Mesenchymal stem cell (in vitro differentiated cells and primary cell): ENCODE results near the gene MTRFR.
A peak's percentile ranks its signal among the peaks of the same experiment; 100 is the strongest.

ENCODE experiments used
- DNase-seq: peaks from one replicate; pipeline ENCODE4 v3.0.0-alpha.2; 2013
- H2AFZ ChIP-seq: one replicate; pipeline ENCODE4 v1.6.1; 2013; ENCODE audit warnings: low read depth, mild to moderate bottlenecking, control low read depth, inconsistent platforms, low read length, moderate library complexity
- H2AK5ac ChIP-seq: 2 replicates; pipeline ENCODE4 v1.6.1; 2013; ENCODE audit warnings: low read length, moderate library complexity, mild to moderate bottlenecking, inconsistent platforms; ENCODE audit not compliant: severe bottlenecking
- H2BK120ac ChIP-seq: one replicate; pipeline ENCODE4 v1.6.1; 2013; ENCODE audit warnings: low read depth, mild to moderate bottlenecking, inconsistent platforms, low read length, moderate library complexity
- H2BK12ac ChIP-seq, 2 experiments: one replicate each; pipeline ENCODE4 v1.6.1; 2013; ENCODE audit warnings: inconsistent platforms in 2 of 2, low read length in 2 of 2, mild to moderate bottlenecking in 2 of 2, moderate library complexity in 2 of 2, control low read depth in 1 of 2
- H2BK15ac ChIP-seq: one replicate; pipeline ENCODE4 v1.6.1; 2013; ENCODE audit warnings: mild to moderate bottlenecking, low read depth, inconsistent platforms; ENCODE audit not compliant: poor library complexity, severe bottlenecking
- H2BK5ac ChIP-seq: 2 replicates; pipeline ENCODE4 v1.6.1; 2013; ENCODE audit warnings: low read depth, mild to moderate bottlenecking, low read length, control low read depth, inconsistent platforms; ENCODE audit not compliant: poor library complexity, severe bottlenecking
- H3K14ac ChIP-seq, 2 experiments: one replicate each; pipeline ENCODE4 v1.6.1; 2013; ENCODE audit warnings: inconsistent platforms in 2 of 2, low read length in 2 of 2, control low read depth in 1 of 2, mild to moderate bottlenecking in 1 of 2, moderate library complexity in 1 of 2
- H3K18ac ChIP-seq, 2 experiments: one replicate each; pipeline ENCODE4 v1.6.1; 2013; ENCODE audit warnings: inconsistent platforms in 2 of 2, low read length in 2 of 2, control low read depth in 1 of 2, low read depth in 1 of 2, mild to moderate bottlenecking in 1 of 2
- H3K23ac ChIP-seq, 2 experiments: one replicate each; pipeline ENCODE4 v1.6.1; 2013; ENCODE audit warnings: inconsistent platforms in 2 of 2, low read length in 2 of 2, mild to moderate bottlenecking in 2 of 2, moderate library complexity in 2 of 2, control low read depth in 1 of 2
- H3K27ac ChIP-seq: 2 replicates; pipeline ENCODE4 v1.5.1; 2013; ENCODE audit warnings: mild to moderate bottlenecking, moderate library complexity, low read length, control low read depth, inconsistent platforms; ENCODE audit not compliant: poor library complexity, severe bottlenecking
- H3K27me3 ChIP-seq, 2 experiments: 2 replicates each; pipeline versions ENCODE4 v1.6.1 to v1.7.0; 2013; ENCODE audit warnings: low read length in 2 of 2, mild to moderate bottlenecking in 2 of 2, moderate library complexity in 2 of 2, control low read depth in 1 of 2, inconsistent platforms in 1 of 2; ENCODE audit not compliant: control insufficient read depth in 1 of 2, insufficient read depth in 1 of 2
- H3K36me3 ChIP-seq, 2 experiments: 2 replicates each; pipeline versions ENCODE4 v1.6.1 to v1.7.0; 2013; ENCODE audit warnings: low read length in 2 of 2, control low read depth in 1 of 2, inconsistent platforms in 1 of 2, low read depth in 1 of 2, mild to moderate bottlenecking in 1 of 2; ENCODE audit not compliant: insufficient read depth in 2 of 2, control insufficient read depth in 1 of 2
- H3K4ac ChIP-seq, 2 experiments: one replicate each; pipeline ENCODE4 v1.6.1; 2013; ENCODE audit warnings: inconsistent platforms in 2 of 2, low read length in 2 of 2, mild to moderate bottlenecking in 2 of 2, moderate library complexity in 2 of 2, control low read depth in 1 of 2, low read depth in 1 of 2
- H3K4me1 ChIP-seq: 2 replicates; pipeline ENCODE4 v1.6.1; 2013; ENCODE audit warnings: low read depth, low read length, control low read depth; ENCODE audit not compliant: control insufficient read depth, insufficient read depth
- H3K4me2 ChIP-seq: 2 replicates; pipeline ENCODE4 v1.6.1; 2013; ENCODE audit warnings: low read length, mild to moderate bottlenecking, inconsistent platforms; ENCODE audit not compliant: poor library complexity, severe bottlenecking
- H3K4me3 ChIP-seq, 2 experiments: 2 replicates each; pipeline versions ENCODE4 v1.5.1 to v1.7.0; 2013; ENCODE audit warnings: low read length in 2 of 2, mild to moderate bottlenecking in 2 of 2, control low read depth in 1 of 2, low read depth in 1 of 2; ENCODE audit not compliant: insufficient read depth in 1 of 2
- H3K79me1 ChIP-seq: replicated peaks from 2 replicates; pipeline ENCODE4 v1.6.1; 2013; ENCODE audit warnings: mild to moderate bottlenecking, control low read depth, low read length, inconsistent platforms; ENCODE audit not compliant: poor library complexity, severe bottlenecking
- H3K9ac ChIP-seq: 2 replicates; pipeline ENCODE4 v1.7.0; 2013; ENCODE audit warnings: mild to moderate bottlenecking, low read length, moderate library complexity
- H3K9me3 ChIP-seq: 2 replicates; pipeline ENCODE4 v1.7.0; 2013; ENCODE audit warnings: mild to moderate bottlenecking, low read length; ENCODE audit not compliant: control insufficient read depth
- H4K8ac ChIP-seq: one replicate; pipeline ENCODE4 v1.6.1; 2013; ENCODE audit warnings: inconsistent platforms, mild to moderate bottlenecking, low read length, moderate library complexity
- H4K91ac ChIP-seq: one replicate; pipeline ENCODE4 v1.6.1; 2013; ENCODE audit warnings: mild to moderate bottlenecking, low read length, inconsistent platforms
- WGBS: methylation state at CpG from one replicate; pipeline ENCODE4 v1.1.7; 2013; ENCODE audit warnings: mixed read lengths; 5-methylcytosine and 5-hydroxymethylcytosine counted together

The MTRFR gene

GRCh38 chr12:123261196-123261595, 28.0 kb downstream of the MTRFR start:
- Histone ChIP-seq H2BK15ac (no peak overlapping the region), H2AFZ (no peak overlapping the region), H3K27me3 (no peaks in the 10 kb centered on the region), H3K36me3 (peaks cover 68 to 85% of the 10 kb centered on the region in 2 experiments), H2BK5ac (no peak overlapping the region), H2AK5ac (no peak overlapping the region), H3K4me1 (peaks cover 7% of the 10 kb centered on the region), H4K91ac (no peak overlapping the region), H3K18ac (no peak overlapping the region), H3K9ac (no peak overlapping the region), H3K4me2 (no peak overlapping the region), H3K9me3 (no peaks in the 10 kb centered on the region), H3K23ac (no peak overlapping the region), H3K4ac (no peak overlapping the region), H3K4me3 (no peak overlapping the region), H2BK120ac (no peak overlapping the region), H3K14ac (no peak overlapping the region), H3K27ac (no peak overlapping the region), H2BK12ac (no peak overlapping the region), H4K8ac (no peak overlapping the region), H3K79me1 (peaks cover 17% of the 10 kb centered on the region)
- 100% methylated on average over 2 of the region's 4 CpGs for WGBS
- no peak for DNase-seq

- Histone ChIP-seq H3K27ac (no peak overlapping the region), H2BK120ac (no peak overlapping the region), H3K79me1 (peaks cover 15% of the 10 kb centered on the region), H4K91ac (no peak overlapping the region), H2BK5ac (no peak overlapping the region), H3K14ac (no peak overlapping the region), H3K9me3 (no peaks in the 10 kb centered on the region), H2AFZ (no peak overlapping the region), H2BK12ac (no peak overlapping the region), H3K18ac (no peak overlapping the region), H3K4ac (no peak overlapping the region), H4K8ac (no peak overlapping the region), H3K23ac (no peak overlapping the region), H2AK5ac (no peak overlapping the region), H3K9ac (no peak overlapping the region), H2BK15ac (no peak overlapping the region), H3K4me2 (no peak overlapping the region), H3K36me3 (peaks cover 75 to 82% of the 10 kb centered on the region in 2 experiments), H3K27me3 (no peaks in the 10 kb centered on the region), H3K4me1 (peaks cover 18% of the 10 kb centered on the region), H3K4me3 (no peak overlapping the region)
- 96% methylated on average over 7 of the region's 8 CpGs for WGBS
- no peak for DNase-seq
Measured at GRCh38 chr12:123263196-123263817, 30.1 kb downstream of the MTRFR start.

DNA sequence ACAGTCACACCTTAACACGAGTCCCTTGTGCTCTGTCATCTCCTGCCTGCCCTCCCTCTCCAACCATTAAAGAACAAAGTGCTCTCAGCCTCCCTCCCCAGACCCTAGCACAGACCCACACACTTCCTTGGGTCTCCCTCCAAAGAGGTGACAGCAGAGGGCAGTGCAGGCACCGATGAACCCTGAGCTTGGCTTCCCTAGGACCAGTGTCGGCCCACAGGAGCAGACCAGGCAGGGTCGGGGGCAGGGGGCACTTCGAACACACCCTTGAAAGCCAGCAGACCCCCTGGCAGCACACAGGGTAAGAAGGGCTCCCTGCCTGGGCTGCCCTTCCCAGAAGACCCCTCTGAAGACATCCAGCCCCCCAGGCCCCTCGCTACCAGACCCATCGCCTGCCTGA, 31.4 kb downstream of the MTRFR start:
- Histone ChIP-seq H3K4ac (no peak overlapping the region), H3K4me2 (no peak overlapping the region), H3K79me1 (peaks cover 11% of the 10 kb centered on the region), H3K18ac (no peak overlapping the region), H2BK12ac (no peak overlapping the region), H3K27me3 (no peaks in the 10 kb centered on the region), H2BK5ac (no peak overlapping the region), H3K9ac (no peak overlapping the region), H3K4me1 (peaks cover 26% of the 10 kb centered on the region), H3K9me3 (no peaks in the 10 kb centered on the region), H3K36me3 (peaks cover 62 to 79% of the 10 kb centered on the region in 2 experiments), H3K27ac (no peak overlapping the region), H2BK120ac (no peak overlapping the region), H4K8ac (no peak overlapping the region), H4K91ac (no peak overlapping the region), H3K4me3 (no peak overlapping the region), H3K14ac (no peak overlapping the region), H2BK15ac (no peak overlapping the region), H3K23ac (no peak overlapping the region), H2AFZ (no peak overlapping the region), H2AK5ac (no peak overlapping the region)
- WGBS, result 80% methylated on average over 7 of the region's 7 CpGs
- no peak for DNase-seq

DNA sequence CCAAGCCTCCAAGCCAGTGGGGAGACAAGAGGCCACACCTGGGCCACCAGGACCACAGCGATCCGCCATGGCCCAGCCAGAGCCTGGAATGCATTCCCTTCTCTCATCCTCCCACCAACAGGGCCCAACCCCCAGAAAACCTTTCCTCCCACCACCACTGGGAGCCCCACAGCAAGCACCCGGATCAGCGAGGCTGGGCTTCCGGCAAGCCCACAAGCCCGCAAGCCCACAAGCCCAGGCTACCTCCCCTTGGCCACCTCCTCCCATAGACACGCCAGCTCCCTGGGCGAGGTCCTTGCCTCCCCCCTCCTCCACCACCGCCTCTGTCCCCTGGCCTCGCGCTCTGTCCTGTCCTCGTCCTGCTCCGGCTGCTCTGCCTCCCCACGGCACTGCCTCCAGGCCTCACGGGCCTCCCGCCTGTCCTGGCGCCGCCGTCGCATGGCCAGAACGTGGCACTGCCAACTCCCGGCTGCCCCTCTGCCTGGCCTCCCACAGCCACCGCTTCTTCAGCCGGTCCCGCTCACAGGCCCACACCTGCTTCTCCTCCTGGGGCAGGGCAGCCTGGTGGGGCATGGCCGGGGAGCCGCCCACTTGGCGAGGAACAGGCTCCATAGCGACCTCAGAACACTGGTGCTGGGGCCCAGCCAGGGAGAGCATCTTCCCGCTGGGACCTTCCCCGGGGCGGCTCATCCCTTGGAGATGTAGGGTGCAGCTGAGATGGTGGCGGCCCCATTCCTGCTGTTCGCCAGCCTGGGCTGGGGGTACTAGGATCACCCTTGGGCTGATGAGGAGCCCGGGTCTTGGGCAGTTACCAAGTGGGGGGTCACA, 32.8 kb downstream of the MTRFR start:
- H2BK15ac ChIP-seq, result no peak overlapping the region
- H3K36me3 ChIP-seq, result peaks cover 48 to 72% of the 10 kb centered on the region in 2 experiments
- H2AFZ ChIP-seq, result no peak overlapping the region
- H2BK5ac ChIP-seq, result no peak overlapping the region
- H3K18ac ChIP-seq, result no peak overlapping the region
- H3K4me2 ChIP-seq, result no peak overlapping the region
- peaks cover 10% of the 10 kb centered on the region for H3K79me1 ChIP-seq
- H4K8ac ChIP-seq, result no peak overlapping the region
- no peak overlapping the region for H3K4me3 ChIP-seq
- H3K23ac ChIP-seq, result no peak overlapping the region
- no peak overlapping the region for H4K91ac ChIP-seq
- no peak overlapping the region for H3K4ac ChIP-seq
- WGBS, result 98% methylated on average over 35 of the region's 35 CpGs
- no peak for DNase-seq
- H3K27me3 ChIP-seq, result no peaks in the 10 kb centered on the region
- peak overlapping the region in 1 of 2 experiments; percentile 15 for H2BK12ac ChIP-seq
- H2AK5ac ChIP-seq, result no peak overlapping the region
- H3K9me3 ChIP-seq, result no peaks in the 10 kb centered on the region
- no peak overlapping the region for H3K14ac ChIP-seq
- peaks cover 26% of the 10 kb centered on the region for H3K4me1 ChIP-seq
- no peak overlapping the region for H3K9ac ChIP-seq
- no peak overlapping the region for H3K27ac ChIP-seq
- H2BK120ac ChIP-seq, result no peak overlapping the region
